HepG2 (cell line): ENCODE measurements around the gene RABIF. TPM values are rescaled to one million over a fixed set of nuclear protein-coding genes. Genes with fewer than 3 reads are reported as not detected.

Experiments
- ATAC-seq: fragments of 200-7000 bp; cut with Tn5 transposase; 3 replicates; pipeline ENCODE4 v1.9.1; 2020; ENCODE audit warnings: mild to moderate bottlenecking, moderate library complexity
- BruUV-seq: library from RNA; stranded (reverse); fragments of 400-500 nt; replicated peaks from 2 replicates; lab custom pipeline; 2021; lab: Mats Ljungman, UMichigan
- CTCF ChIA-PET: fragments of 300-600 bp; formaldehyde crosslinking; extraction: SDS; loops from one replicate; lab custom pipeline; 2021; ENCODE audit warnings: low total read pairs, inconsistent platforms, low intra/inter-chr PET ratio; lab: Yijun Ruan, JAX
- POLR2A ChIA-PET: fragments of 350-600 bp; sonication (Branson Sonifier 250); formaldehyde crosslinking; loops from one replicate; lab custom pipeline; 2020; ENCODE audit warnings: antibody characterized with exemption, inconsistent platforms; lab: Yijun Ruan, JAX
- DNase-seq: peaks from one replicate; pipeline ENCODE4 v3.0.0-alpha.2; 2015; ENCODE audit warnings: low spot score
- FAIRE-seq: peaks from 3 replicates; lab custom pipeline; 2011; peaks lifted over from hg19 to GRCh38; lab: Jason Lieb, UNC
- H2AFZ ChIP-seq: one replicate; pipeline ENCODE4 v1.6.1; 2011; ENCODE audit warnings: low read length, inconsistent platforms
- H3K27ac ChIP-seq: fragments of 300-600 bp; 3 replicates; pipeline ENCODE4 v1.8.0; 2011; ENCODE audit warnings: mixed run types, mild to moderate bottlenecking, mixed read lengths, low read length, inconsistent platforms; ENCODE audit not compliant: insufficient read depth; ENCODE audit errors: extremely low read length
- H3K27me3 ChIP-seq, 2 experiments: fragments of 200-600 bp in 1 of 2; 2 replicates in 1 of 2; 3 replicates in 1 of 2; pipeline versions ENCODE4 v1.6.0 to v1.8.0; 2011; ENCODE audit warnings: low read length in 2 of 2, mild to moderate bottlenecking in 2 of 2, moderate library complexity in 2 of 2, inconsistent platforms in 1 of 2; ENCODE audit not compliant: insufficient read depth in 2 of 2, control insufficient read depth in 1 of 2
- H3K36me3 ChIP-seq, 2 experiments: fragments of 200-600 bp in 1 of 2; replicated peaks in 1 of 2; 2 replicates in 1 of 2; 3 replicates in 1 of 2; pipeline versions ENCODE4 v1.5.1 to v1.8.0; 2011; ENCODE audit warnings: low read length in 2 of 2, inconsistent platforms in 1 of 2; ENCODE audit not compliant: insufficient read depth in 2 of 2, control insufficient read depth in 1 of 2
- H3K4me1 ChIP-seq: 2 replicates; pipeline ENCODE4 v1.5.1; 2012; ENCODE audit warnings: low read length, inconsistent platforms; ENCODE audit not compliant: insufficient read depth
- H3K4me2 ChIP-seq: 2 replicates; pipeline ENCODE4 v1.6.0; 2011; ENCODE audit warnings: low read depth, low read length, inconsistent platforms
- H3K4me3 ChIP-seq, 3 experiments: fragments of 200-600 bp in 1 of 3; sonication (generic), shearing (Covaris generic) in 1 of 3; replicated peaks in 1 of 3; 2 replicates each; pipeline ENCODE4 v1.5.1; 2011 to 2016; ENCODE audit warnings: low read length in 3 of 3, inconsistent platforms in 2 of 3, low read depth in 2 of 3, mild to moderate bottlenecking in 2 of 3, control low read depth in 1 of 3, mixed read lengths in 1 of 3; ENCODE audit not compliant: insufficient read depth in 1 of 3
- H3K79me2 ChIP-seq: one replicate; pipeline ENCODE4 v1.6.1; 2011; ENCODE audit warnings: low read length, inconsistent platforms; ENCODE audit not compliant: insufficient read depth
- H3K9ac ChIP-seq: 2 replicates; pipeline ENCODE4 v1.6.0; 2011; ENCODE audit warnings: mild to moderate bottlenecking, low read depth, low read length, inconsistent platforms; ENCODE audit not compliant: insufficient read depth
- H3K9me3 ChIP-seq: 2 replicates; pipeline ENCODE4 v1.5.1; 2012; ENCODE audit warnings: mild to moderate bottlenecking, low read length
- H4K20me1 ChIP-seq: 2 replicates; pipeline ENCODE4 v1.6.0; 2011; ENCODE audit warnings: inconsistent platforms, mild to moderate bottlenecking, low read length, moderate library complexity; ENCODE audit not compliant: insufficient read depth
- ARHGAP35 ChIP-seq: sonication (generic); formaldehyde crosslinking; IDR thresholded peaks from 2 replicates; pipeline ENCODE4 v1.9.0; 2022; ENCODE audit warnings: mild to moderate bottlenecking, inconsistent platforms, moderate library complexity, missing genetic modification reagents, borderline replicate concordance
- ASH2L ChIP-seq: fragments of 300-600, 200-600 bp; sonication (generic); IDR thresholded peaks from 2 replicates; pipeline ENCODE4 v1.7.0; 2017; ENCODE audit warnings: low read depth, mild to moderate bottlenecking, moderate library complexity, mixed read lengths, low read length; ENCODE audit not compliant: insufficient read length
- CCAR2 ChIP-seq: fragments of 200-400 bp; formaldehyde crosslinking; optimal IDR thresholded peaks from 2 replicates; pipeline ENCODE3; 2018; ENCODE audit warnings: low read depth, mild to moderate bottlenecking, low read length, moderate library complexity
- HOXA5 ChIP-seq: sonication (generic); formaldehyde crosslinking; IDR thresholded peaks from 2 replicates; pipeline ENCODE4 v1.4.0; 2020; ENCODE audit warnings: missing genetic modification reagents
- JUNB ChIP-seq: sonication (generic); formaldehyde crosslinking; IDR thresholded peaks from 2 replicates; pipeline ENCODE4 v1.8.0; 2022; ENCODE audit warnings: missing genetic modification reagents, mild to moderate bottlenecking, borderline replicate concordance
- NBN ChIP-seq: fragments of 450-650 bp; conservative IDR thresholded peaks from 2 replicates; pipeline ENCODE4 v1.6.1; 2017
- ZKSCAN1 ChIP-seq: fragments of 150-350 bp; IDR thresholded peaks from 2 replicates; pipeline ENCODE4 v1.6.1; 2014; ENCODE audit warnings: low read length
- ZNF260 ChIP-seq: sonication (generic); formaldehyde crosslinking; IDR thresholded peaks from 2 replicates; pipeline ENCODE4 v1.4.0; 2020; ENCODE audit warnings: missing genetic modification reagents, low read depth, mild to moderate bottlenecking, borderline replicate concordance
- ZNF326 ChIP-seq: sonication (generic); formaldehyde crosslinking; IDR thresholded peaks from 2 replicates; pipeline ENCODE4 v1.4.0; 2020; ENCODE audit warnings: missing genetic modification reagents, borderline replicate concordance
- ZNF432 ChIP-seq: sonication (generic); formaldehyde crosslinking; IDR thresholded peaks from 2 replicates; pipeline ENCODE4 v1.5.0; 2020; ENCODE audit warnings: missing genetic modification reagents, mild to moderate bottlenecking, borderline replicate concordance
- ZNF441 ChIP-seq: sonication (generic); formaldehyde crosslinking; IDR thresholded peaks from 2 replicates; pipeline ENCODE4 v1.7.0; 2021; ENCODE audit warnings: missing genetic modification reagents, borderline replicate concordance
- ZNF672 ChIP-seq: sonication (generic); formaldehyde crosslinking; IDR thresholded peaks from 2 replicates; pipeline ENCODE4 v1.8.1; 2022; ENCODE audit warnings: missing genetic modification reagents
- WGBS: methylation state at CpG from one replicate; pipeline ENCODE4 v1.1.6; 2017; ENCODE audit warnings: low lambda C conversion rate; 5-methylcytosine and 5-hydroxymethylcytosine counted together
- in situ Hi-C: cut with HindIII; loops from 2 replicates; pipeline ENCODE4 v1.10.0; 2017; ENCODE audit warnings: low pct_unique_long_range_greater_than_20kb; ENCODE audit not compliant: extremely low pct_ligation_motif_present
- intact Hi-C: fragments of 100-400 bp; cut with micrococcal nuclease; formaldehyde crosslinking; loops from one replicate; pipeline ENCODE4 v1.10.0; 2022; ENCODE audit not compliant: unreplicated experiment
- polyA plus RNA-seq, 8 experiments: library from polyadenylated mRNA; depleted of rRNA in 3 of 8; stranded (reverse) in 7 of 8; unstranded in 1 of 8; fragments of >200 nt; fragmentation: Illumina TruSeq in 4 of 8; extraction: Trizol in 4 of 8; gene quantifications; 2 replicates each; pipeline versions ENCODE4 v1.2.1 to v1.2.3, GENCODE V29; 2011 to 2016; ENCODE audit warnings: low read depth in 4 of 8, missing spikeins in 1 of 8, mixed read lengths in 1 of 8; ENCODE audit not compliant: insufficient read depth in 1 of 8
- total RNA-seq, 5 experiments: library from RNA; depleted of rRNA; stranded (reverse); fragments of >200 nt; fragmentation: Illumina TruSeq; extraction: Trizol; gene quantifications; 2 replicates each; pipeline ENCODE4 v1.2.3, GENCODE V29; 2016; ENCODE audit warnings: low read depth in 1 of 5
- TF ChIP-seq, protein P1 (sequence below), 2 experiments: IDR thresholded peaks; 2 replicates each; pipeline ENCODE4 v1.6.1; 2011 to 2012; ENCODE audit warnings: low read length in 2 of 2, borderline replicate concordance in 1 of 2, low read depth in 1 of 2, mild to moderate bottlenecking in 1 of 2, moderate library complexity in 1 of 2
- TF ChIP-seq, protein P2 (sequence below): sonication (generic); formaldehyde crosslinking; conservative IDR thresholded peaks from 2 replicates; pipeline ENCODE4 v1.4.0; 2020; ENCODE audit warnings: missing genetic modification reagents
- TF ChIP-seq, protein P3 (sequence below): sonication (generic); formaldehyde crosslinking; IDR thresholded peaks from 2 replicates; pipeline ENCODE4 v1.4.0; 2020; ENCODE audit warnings: missing genetic modification reagents
- TF ChIP-seq, protein P4 (sequence below): sonication (generic); formaldehyde crosslinking; IDR thresholded peaks from 2 replicates; pipeline ENCODE4 v1.4.0; 2020; ENCODE audit warnings: missing genetic modification reagents

Gene RABIF
- total and polyA plus RNA-seq, 2 of the 13 experiments (the other 11 are each of a cell fraction or from before 2014, with no cell fraction given) = 7.6 to 8.3 TPM

DNA sequence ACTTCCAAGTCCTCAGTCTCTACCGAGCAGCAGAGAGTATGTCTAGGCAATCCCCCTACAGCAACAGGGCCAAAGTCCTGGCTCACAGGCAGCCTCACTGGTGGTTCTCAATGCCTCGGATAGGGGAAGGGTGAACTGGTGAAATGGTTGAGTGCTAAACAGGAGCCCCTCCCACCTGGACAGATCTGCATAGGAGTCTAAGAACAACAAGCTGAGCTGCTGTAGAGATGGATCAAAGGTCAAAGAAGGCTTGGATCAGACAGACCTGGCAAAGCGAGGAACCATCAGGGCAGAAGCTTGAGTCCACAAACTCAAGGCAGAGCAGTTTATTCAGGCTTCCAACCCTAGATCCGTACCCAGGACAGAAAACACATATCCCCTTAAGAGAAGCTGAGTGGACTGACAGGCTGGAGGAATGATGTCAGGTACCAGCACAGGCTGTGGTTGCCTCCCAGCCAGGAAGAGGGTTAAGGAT lies 31.8 kb downstream of the RABIF start:
- ATAC-seq = peak; percentile 57
- Histone ChIP-seq H3K79me2 (peaks cover 10% of the 10 kb centered on the region), H2AFZ (no peak overlapping the region), H3K4me3 (peak overlapping the region in 1 of 3 experiments; percentile 37; a peak in 2 of 6 replicates), H3K36me3 (peaks cover 1 to 12% of the 10 kb centered on the region in 2 experiments; a peak in 2 of 5 replicates), H3K9me3 (no peaks in the 10 kb centered on the region), H3K4me1 (peaks cover 57% of the 10 kb centered on the region), H4K20me1 (no peaks in the 10 kb centered on the region), H3K27me3 (no peaks in the 10 kb centered on the region; a peak in 1 of 5 replicates), H3K9ac (peak overlapping the region; percentile 35; the same call in 1 of the 2 replicates), H3K27ac (peak overlapping the region; percentile 62), H3K4me2 (peak overlapping the region; percentile 67)
- intact Hi-C loops (no loop called here), in situ Hi-C loops (loop anchor here (5.0 kb wide), 1 partner anchor 45 kb away; the partner anchor contains the start of gene PCAT6)
- peak; percentile 97 for FAIRE-seq
- ChIA-PET POLR2A (interaction anchor here (0.7 to 1.4 kb wide), 6 partner anchors 10 to 150 kb away, joined by 3 to 5 read pairs (median 4); partner anchors contain the start of genes PCAT6, RABIF and TMEM183A), CTCF (no interaction called here)
- DNase-seq = peak; percentile 88
- BruUV-seq = no TSS peak
- 0% methylated on average over 3 of the region's 4 CpGs for WGBS
- no peak for TF ChIP-seq JUNB (CRISPR knock-in tag)
- no peak for TF ChIP-seq CCAR2
- no peak for TF ChIP-seq ZKSCAN1
- TF ChIP-seq ZNF441 = 0 out of 2 replicates have a peak, but pooled peaks have one; percentile 46
- TF ChIP-seq, protein P1, sequence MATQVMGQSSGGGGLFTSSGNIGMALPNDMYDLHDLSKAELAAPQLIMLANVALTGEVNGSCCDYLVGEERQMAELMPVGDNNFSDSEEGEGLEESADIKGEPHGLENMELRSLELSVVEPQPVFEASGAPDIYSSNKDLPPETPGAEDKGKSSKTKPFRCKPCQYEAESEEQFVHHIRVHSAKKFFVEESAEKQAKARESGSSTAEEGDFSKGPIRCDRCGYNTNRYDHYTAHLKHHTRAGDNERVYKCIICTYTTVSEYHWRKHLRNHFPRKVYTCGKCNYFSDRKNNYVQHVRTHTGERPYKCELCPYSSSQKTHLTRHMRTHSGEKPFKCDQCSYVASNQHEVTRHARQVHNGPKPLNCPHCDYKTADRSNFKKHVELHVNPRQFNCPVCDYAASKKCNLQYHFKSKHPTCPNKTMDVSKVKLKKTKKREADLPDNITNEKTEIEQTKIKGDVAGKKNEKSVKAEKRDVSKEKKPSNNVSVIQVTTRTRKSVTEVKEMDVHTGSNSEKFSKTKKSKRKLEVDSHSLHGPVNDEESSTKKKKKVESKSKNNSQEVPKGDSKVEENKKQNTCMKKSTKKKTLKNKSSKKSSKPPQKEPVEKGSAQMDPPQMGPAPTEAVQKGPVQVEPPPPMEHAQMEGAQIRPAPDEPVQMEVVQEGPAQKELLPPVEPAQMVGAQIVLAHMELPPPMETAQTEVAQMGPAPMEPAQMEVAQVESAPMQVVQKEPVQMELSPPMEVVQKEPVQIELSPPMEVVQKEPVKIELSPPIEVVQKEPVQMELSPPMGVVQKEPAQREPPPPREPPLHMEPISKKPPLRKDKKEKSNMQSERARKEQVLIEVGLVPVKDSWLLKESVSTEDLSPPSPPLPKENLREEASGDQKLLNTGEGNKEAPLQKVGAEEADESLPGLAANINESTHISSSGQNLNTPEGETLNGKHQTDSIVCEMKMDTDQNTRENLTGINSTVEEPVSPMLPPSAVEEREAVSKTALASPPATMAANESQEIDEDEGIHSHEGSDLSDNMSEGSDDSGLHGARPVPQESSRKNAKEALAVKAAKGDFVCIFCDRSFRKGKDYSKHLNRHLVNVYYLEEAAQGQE (IDR thresholded peaks at IDR 0.05; ENCODE audit: borderline replicate concordance in 1 of 2, low read depth in 1 of 2, low read length in 2 of 2) = 0 out of 4 replicates have a peak, but pooled peaks of 1 of the 2 experiments have one; percentile 26
- no peak for TF ChIP-seq ZNF672 (CRISPR knock-in tag)
- TF ChIP-seq HOXA5 (CRISPR knock-in tag) = 0 out of 2 replicates have a peak, but pooled peaks have one; percentile 30
- no peak for TF ChIP-seq ZNF432
- TF ChIP-seq, protein P2, sequence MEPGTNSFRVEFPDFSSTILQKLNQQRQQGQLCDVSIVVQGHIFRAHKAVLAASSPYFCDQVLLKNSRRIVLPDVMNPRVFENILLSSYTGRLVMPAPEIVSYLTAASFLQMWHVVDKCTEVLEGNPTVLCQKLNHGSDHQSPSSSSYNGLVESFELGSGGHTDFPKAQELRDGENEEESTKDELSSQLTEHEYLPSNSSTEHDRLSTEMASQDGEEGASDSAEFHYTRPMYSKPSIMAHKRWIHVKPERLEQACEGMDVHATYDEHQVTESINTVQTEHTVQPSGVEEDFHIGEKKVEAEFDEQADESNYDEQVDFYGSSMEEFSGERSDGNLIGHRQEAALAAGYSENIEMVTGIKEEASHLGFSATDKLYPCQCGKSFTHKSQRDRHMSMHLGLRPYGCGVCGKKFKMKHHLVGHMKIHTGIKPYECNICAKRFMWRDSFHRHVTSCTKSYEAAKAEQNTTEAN (CRISPR knock-in tag) = peak; percentile 63; the same call in 1 of the 2 replicates
- no peak for TF ChIP-seq ZNF326
- TF ChIP-seq, protein P3, sequence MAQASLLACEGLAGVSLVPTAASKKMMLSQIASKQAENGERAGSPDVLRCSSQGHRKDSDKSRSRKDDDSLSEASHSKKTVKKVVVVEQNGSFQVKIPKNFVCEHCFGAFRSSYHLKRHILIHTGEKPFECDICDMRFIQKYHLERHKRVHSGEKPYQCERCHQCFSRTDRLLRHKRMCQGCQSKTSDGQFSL (CRISPR knock-in tag) = no peak
- TF ChIP-seq, protein P4, sequence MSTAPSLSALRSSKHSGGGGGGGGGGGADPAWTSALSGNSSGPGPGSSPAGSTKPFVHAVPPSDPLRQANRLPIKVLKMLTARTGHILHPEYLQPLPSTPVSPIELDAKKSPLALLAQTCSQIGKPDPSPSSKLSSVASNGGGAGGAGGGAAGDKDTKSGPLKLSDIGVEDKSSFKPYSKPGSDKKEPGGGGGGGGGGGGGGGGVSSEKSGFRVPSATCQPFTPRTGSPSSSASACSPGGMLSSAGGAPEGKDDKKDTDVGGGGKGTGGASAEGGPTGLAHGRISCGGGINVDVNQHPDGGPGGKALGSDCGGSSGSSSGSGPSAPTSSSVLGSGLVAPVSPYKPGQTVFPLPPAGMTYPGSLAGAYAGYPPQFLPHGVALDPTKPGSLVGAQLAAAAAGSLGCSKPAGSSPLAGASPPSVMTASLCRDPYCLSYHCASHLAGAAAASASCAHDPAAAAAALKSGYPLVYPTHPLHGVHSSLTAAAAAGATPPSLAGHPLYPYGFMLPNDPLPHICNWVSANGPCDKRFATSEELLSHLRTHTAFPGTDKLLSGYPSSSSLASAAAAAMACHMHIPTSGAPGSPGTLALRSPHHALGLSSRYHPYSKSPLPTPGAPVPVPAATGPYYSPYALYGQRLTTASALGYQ (CRISPR knock-in tag) = 0 out of 2 replicates have a peak, but pooled peaks have one; percentile 16
- TF ChIP-seq NBN = no peak
- no peak for TF ChIP-seq ASH2L
- TF ChIP-seq ARHGAP35 (CRISPR knock-in tag) = no peak
- TF ChIP-seq ZNF260 (CRISPR knock-in tag) = no peak
